GM18520 (cell line): ENCODE data around the gene PRRT4.

Experiments used
- ATAC-seq: cut with Tn5 transposase; IDR thresholded peaks from one replicate; pipeline ENCODE4 v1.9.1; 2021; ENCODE audit not compliant: unreplicated experiment

Gene PRRT4

GRCh38 chr7:128302139-128302538, 59.4 kb downstream of the PRRT4 start:
- no peak for ATAC-seq
